CD14-positive monocyte (primary cell): Measurements from ENCODE around the gene COL4A1. TPM values are rescaled to one million over a fixed set of nuclear protein-coding genes. Genes with fewer than 3 reads are reported as not detected.

ENCODE experiments used
- DNase-seq, 3 donors: peaks; one replicate each; pipeline ENCODE4 v3.0.0-alpha.2; 2011 to 2022
- H2AFZ ChIP-seq: 2 replicates; pipeline ENCODE4 v1.6.0; 2012; ENCODE audit warnings: mild to moderate bottlenecking, low read depth, low read length, inconsistent platforms; ENCODE audit not compliant: insufficient read depth, poor library complexity, severe bottlenecking
- H3K27ac ChIP-seq, 2 donors: 1 replicate in 1 of 2; 2 replicates in 1 of 2; pipeline ENCODE4 v1.5.1; 2012 to 2013; ENCODE audit warnings: low read length in 2 of 2, control low read depth in 1 of 2, inconsistent platforms in 1 of 2, low read depth in 1 of 2, mild to moderate bottlenecking in 1 of 2
- H3K27me3 ChIP-seq, 2 donors: one replicate each; pipeline versions ENCODE4 v1.6.0 to v1.6.1; 2011 to 2013; ENCODE audit warnings: low read length in 2 of 2; ENCODE audit not compliant: control insufficient read depth in 2 of 2, insufficient read depth in 2 of 2
- H3K36me3 ChIP-seq, 2 donors: replicated peaks in 1 of 2; 1 replicate in 1 of 2; 2 replicates in 1 of 2; pipeline versions ENCODE4 v1.5.1 to v1.6.1; 2012 to 2013; ENCODE audit warnings: low read length in 2 of 2, control low read depth in 1 of 2, inconsistent platforms in 1 of 2, mild to moderate bottlenecking in 1 of 2; ENCODE audit not compliant: insufficient read depth in 2 of 2, control insufficient read depth in 1 of 2
- H3K4me1 ChIP-seq, 2 donors: 1 replicate in 1 of 2; 2 replicates in 1 of 2; pipeline versions ENCODE4 v1.5.1 to v1.6.1; 2012 to 2013; ENCODE audit warnings: low read length in 2 of 2, control low read depth in 1 of 2, inconsistent platforms in 1 of 2, mild to moderate bottlenecking in 1 of 2, moderate library complexity in 1 of 2; ENCODE audit not compliant: insufficient read depth in 2 of 2, control insufficient read depth in 1 of 2
- H3K4me2 ChIP-seq: replicated peaks from 2 replicates; pipeline ENCODE3; 2012; ENCODE audit warnings: low read length, moderate library complexity, mild to moderate bottlenecking; ENCODE audit not compliant: poor library complexity, severe bottlenecking; ENCODE audit errors: extremely low read depth
- H3K4me3 ChIP-seq, 3 experiments: fragments of 200-600 bp in 1 of 3; sonication (generic) in 1 of 3; replicated peaks in 1 of 3; 1 replicate in 2 of 3; 2 replicates in 1 of 3; pipeline ENCODE4 v1.5.1; 2011 to 2013; ENCODE audit warnings: low read length in 3 of 3, mild to moderate bottlenecking in 3 of 3, control low read depth in 2 of 3, low read depth in 2 of 3, inconsistent platforms in 1 of 3, moderate library complexity in 1 of 3
- H3K79me2 ChIP-seq: 2 replicates; pipeline ENCODE4 v1.6.0; 2012; ENCODE audit warnings: mild to moderate bottlenecking, control low read depth, inconsistent platforms, low read length, moderate library complexity; ENCODE audit not compliant: insufficient read depth
- H3K9ac ChIP-seq: 2 replicates; pipeline ENCODE4 v1.6.0; 2017; ENCODE audit warnings: low read length, mild to moderate bottlenecking; ENCODE audit not compliant: insufficient read depth, poor library complexity, severe bottlenecking
- H3K9me3 ChIP-seq, 2 donors: replicated peaks in 1 of 2; 1 replicate in 1 of 2; 2 replicates in 1 of 2; pipeline versions ENCODE4 v1.5.1 to v1.6.1; 2012 to 2013; ENCODE audit warnings: low read length in 2 of 2, control low read depth in 1 of 2; ENCODE audit not compliant: control insufficient read depth in 1 of 2, insufficient read depth in 1 of 2
- H4K20me1 ChIP-seq: 2 replicates; pipeline ENCODE4 v1.6.0; 2012; ENCODE audit warnings: mild to moderate bottlenecking, low read length, control low read depth, moderate library complexity; ENCODE audit not compliant: insufficient read depth
- H3K27ac Mint-ChIP-seq, 7 donors: one replicate each; pipeline ENCODE4 v1.8.0; 2020; ENCODE audit warnings: mild to moderate bottlenecking in 7 of 7, mixed read lengths in 7 of 7, moderate library complexity in 6 of 7, inconsistent platforms in 2 of 7
- H3K27me3 Mint-ChIP-seq, 3 donors: one replicate each; pipeline ENCODE4 v1.8.0; 2021 to 2022; ENCODE audit warnings: low read depth in 3 of 3, mild to moderate bottlenecking in 3 of 3, mixed read lengths in 3 of 3, moderate library complexity in 3 of 3, inconsistent platforms in 1 of 3
- H3K36me3 Mint-ChIP-seq, 2 donors: one replicate each; pipeline ENCODE4 v1.8.0; 2020; ENCODE audit warnings: mixed read lengths in 2 of 2, inconsistent platforms in 1 of 2, mild to moderate bottlenecking in 1 of 2
- H3K4me1 Mint-ChIP-seq: one replicate; pipeline ENCODE4 v1.8.0; 2020; ENCODE audit warnings: mild to moderate bottlenecking, mixed read lengths
- H3K4me3 Mint-ChIP-seq, 2 donors: one replicate each; pipeline ENCODE4 v1.8.0; 2020; ENCODE audit warnings: mild to moderate bottlenecking in 2 of 2, mixed read lengths in 2 of 2, moderate library complexity in 1 of 2
- H3K9me3 Mint-ChIP-seq, 7 donors: one replicate each; pipeline ENCODE4 v1.8.0; 2020 to 2022; ENCODE audit warnings: mixed read lengths in 7 of 7, mild to moderate bottlenecking in 6 of 7, moderate library complexity in 6 of 7, inconsistent platforms in 2 of 7
- WGBS: methylation state at CpG from one replicate; pipeline ENCODE4 v1.1.5; 2013; ENCODE audit warnings: missing lambda C conversion rate; ENCODE audit not compliant: insufficient coverage; 5-methylcytosine and 5-hydroxymethylcytosine counted together
- intact Hi-C, 2 donors: fragments of 100-400 bp; cut with micrococcal nuclease; formaldehyde crosslinking; loops; one replicate each; pipeline versions ENCODE4 v1.15.0 to v1.15.1; 2023
- polyA plus RNA-seq, 3 donors: library from polyadenylated mRNA; depleted of rRNA in 1 of 3; unstranded in 2 of 3; stranded (reverse) in 1 of 3; fragments of 300-500 nt in 2 of 3; fragments of >200 nt in 1 of 3; fragmentation: Illumina TruSeq in 2 of 3; gene quantifications; 1 replicate in 2 of 3; 2 replicates in 1 of 3; pipeline ENCODE4 v1.2.3, GENCODE V29; 2012 to 2021
- TF ChIP-seq, protein P1 (sequence below): fragments of 200-600 bp; IDR thresholded peaks from one replicate; pipeline ENCODE4 v1.8.0; 2022; ENCODE audit warnings: antibody characterized with exemption, mild to moderate bottlenecking

Gene COL4A1
- polyA plus RNA-seq, 3 donors: 0.16 to 0.25 TPM; not detected in 1

DNA sequence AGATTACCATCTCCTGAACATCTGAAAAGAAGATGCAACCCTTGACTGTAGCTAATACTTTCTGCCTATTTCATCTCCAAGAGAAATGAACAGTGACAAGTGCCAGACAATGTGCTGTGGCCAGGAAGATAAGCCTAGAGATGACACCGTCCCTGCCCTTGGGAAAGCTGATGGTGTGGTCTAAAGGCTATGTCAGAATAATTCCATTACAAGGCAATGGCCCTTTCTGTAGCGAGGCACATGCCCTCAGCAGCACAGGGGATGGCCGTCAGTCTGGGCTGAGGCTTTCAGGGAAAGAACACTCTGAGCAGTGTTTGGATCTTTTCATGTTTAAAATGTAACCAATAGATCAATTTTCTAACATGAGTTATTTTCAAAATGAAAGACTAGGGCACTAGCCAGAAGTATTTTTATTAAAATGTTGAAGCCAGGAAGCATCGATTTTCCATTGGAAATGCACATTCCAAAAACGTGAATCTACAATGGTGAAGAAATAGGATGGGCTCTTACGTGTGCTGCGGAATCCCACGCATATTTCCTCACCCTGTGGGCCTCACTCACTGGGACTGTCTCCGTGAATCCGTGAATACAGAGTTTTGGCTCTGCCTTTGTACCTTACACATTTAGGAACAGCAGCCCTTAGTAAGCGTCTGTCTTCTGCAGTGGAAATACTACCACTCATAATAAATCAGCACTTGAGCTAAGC, 22.0 kb downstream of the COL4A1 start:
- Mint-ChIP-seq H3K4me3 (no peak overlapping the region), H3K4me1 (no peaks in the 10 kb centered on the region), H3K36me3 (no peaks in the 10 kb centered on the region), H3K9me3 (peaks cover 2 to 8% (median 5%) of the 10 kb centered on the region in 7 donors), H3K27me3 (peaks cover 5 to 11% (median 10%) of the 10 kb centered on the region in 3 donors), H3K27ac (no peak overlapping the region)
- Histone ChIP-seq H3K36me3 (no peaks in the 10 kb centered on the region), H3K27me3 (peaks cover 0 to 2% of the 10 kb centered on the region in 2 donors), H3K27ac (no peak overlapping the region), H3K4me3 (no peak overlapping the region), H3K79me2 (no peaks in the 10 kb centered on the region), H3K9ac (no peak overlapping the region), H3K4me1 (no peaks in the 10 kb centered on the region), H3K4me2 (no peak overlapping the region), H3K9me3 (no peaks in the 10 kb centered on the region), H4K20me1 (no peaks in the 10 kb centered on the region), H2AFZ (no peak overlapping the region)
- WGBS: 97% methylated on average over 6 of the region's 11 CpGs
- no peak for DNase-seq
- TF ChIP-seq, protein P1, sequence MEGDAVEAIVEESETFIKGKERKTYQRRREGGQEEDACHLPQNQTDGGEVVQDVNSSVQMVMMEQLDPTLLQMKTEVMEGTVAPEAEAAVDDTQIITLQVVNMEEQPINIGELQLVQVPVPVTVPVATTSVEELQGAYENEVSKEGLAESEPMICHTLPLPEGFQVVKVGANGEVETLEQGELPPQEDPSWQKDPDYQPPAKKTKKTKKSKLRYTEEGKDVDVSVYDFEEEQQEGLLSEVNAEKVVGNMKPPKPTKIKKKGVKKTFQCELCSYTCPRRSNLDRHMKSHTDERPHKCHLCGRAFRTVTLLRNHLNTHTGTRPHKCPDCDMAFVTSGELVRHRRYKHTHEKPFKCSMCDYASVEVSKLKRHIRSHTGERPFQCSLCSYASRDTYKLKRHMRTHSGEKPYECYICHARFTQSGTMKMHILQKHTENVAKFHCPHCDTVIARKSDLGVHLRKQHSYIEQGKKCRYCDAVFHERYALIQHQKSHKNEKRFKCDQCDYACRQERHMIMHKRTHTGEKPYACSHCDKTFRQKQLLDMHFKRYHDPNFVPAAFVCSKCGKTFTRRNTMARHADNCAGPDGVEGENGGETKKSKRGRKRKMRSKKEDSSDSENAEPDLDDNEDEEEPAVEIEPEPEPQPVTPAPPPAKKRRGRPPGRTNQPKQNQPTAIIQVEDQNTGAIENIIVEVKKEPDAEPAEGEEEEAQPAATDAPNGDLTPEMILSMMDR: no peak
- intact Hi-C loops: no loop called here

DNA sequence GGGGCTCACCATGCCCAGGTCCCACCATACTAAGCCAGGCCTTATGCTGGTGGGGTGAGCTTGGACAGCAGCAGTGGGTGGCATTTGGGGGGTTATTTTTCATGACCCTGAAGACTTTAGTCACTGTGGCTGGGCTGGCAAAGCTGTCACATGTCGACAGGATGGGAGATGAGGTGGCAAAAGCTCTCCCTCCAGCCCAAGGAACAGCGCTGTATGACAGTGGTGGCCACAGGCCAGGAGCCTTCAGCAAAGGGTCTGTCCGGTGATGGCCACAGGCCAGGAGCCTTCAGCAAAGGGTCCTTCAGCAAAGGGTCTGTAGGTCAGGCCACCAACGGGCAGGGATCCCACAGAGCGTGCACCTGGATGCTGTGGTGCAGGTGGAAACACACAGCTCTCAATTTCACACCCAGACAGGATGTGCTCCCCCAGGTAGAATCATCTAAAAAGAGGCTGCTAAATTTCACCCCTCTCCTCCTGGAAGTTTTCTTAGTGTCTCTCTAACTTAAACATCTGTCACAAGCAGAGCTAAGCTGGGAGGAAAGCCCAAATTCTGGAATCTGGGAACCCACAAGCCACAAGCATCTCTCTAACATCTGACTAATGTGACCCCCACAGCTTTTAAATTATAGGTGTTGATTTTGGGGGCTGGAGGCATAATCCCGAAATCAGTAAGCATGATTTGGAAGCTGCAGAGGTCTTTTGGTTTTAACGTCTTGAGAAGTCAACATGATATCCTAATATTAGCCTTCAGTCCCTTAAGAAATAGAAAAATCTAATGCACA, 23.0 kb downstream of the COL4A1 start:
- TF ChIP-seq, protein P1: no peak
- intact Hi-C loops: no loop called here
- Histone ChIP-seq H3K4me1 (no peaks in the 10 kb centered on the region), H3K4me2 (no peak overlapping the region), H2AFZ (no peak overlapping the region), H3K79me2 (no peaks in the 10 kb centered on the region), H3K4me3 (no peak overlapping the region), H4K20me1 (no peaks in the 10 kb centered on the region), H3K36me3 (no peaks in the 10 kb centered on the region), H3K9ac (no peak overlapping the region), H3K9me3 (no peaks in the 10 kb centered on the region), H3K27me3 (peaks cover 0 to 2% of the 10 kb centered on the region in 2 donors), H3K27ac (no peak overlapping the region)
- Mint-ChIP-seq H3K36me3 (no peaks in the 10 kb centered on the region), H3K4me3 (no peak overlapping the region), H3K9me3 (peaks cover 2 to 8% (median 4%) of the 10 kb centered on the region in 7 donors), H3K27me3 (peaks cover 7 to 14% (median 9%) of the 10 kb centered on the region in 3 donors), H3K4me1 (no peaks in the 10 kb centered on the region), H3K27ac (no peak overlapping the region)
- WGBS: 96% methylated on average over 4 of the region's 7 CpGs
- no peak for DNase-seq
